Measurements from ENCODE around the gene FUT1. TPM values are rescaled to one million over a fixed set of nuclear protein-coding genes. Genes with fewer than 3 reads are reported as not detected.
"Not testable (repeated sequence)": the region's sequence is repeated elsewhere in the genome, so short reads cannot be mapped to it uniquely, and the experiment has no call there.

Gene FUT1
- polyA plus RNA-seq, 1 donor from 2014 or later, result not detected

- Mint-ChIP-seq H3K4me1 (peaks cover 9 to 14% (median 13%) of the 10 kb centered on the region in 3 donors), H3K27me3 (no peaks in the 10 kb centered on the region), H3K4me3 (peak within 1 kb of the TSS; percentile 91 to 96 (median 96)), H3K9me3 (no peaks in the 10 kb centered on the region), H3K36me3 (peaks cover 1% of the 10 kb centered on the region), H3K27ac (peak within 1 kb of the TSS; percentile 90 to 99 (median 91))
Observed at GRCh38 chr19:48719263-48720171, 32.9 kb downstream of the FUT1 start, which contains the start of gene MAMSTR. Gene MAMSTR, minus strand, starts transcription at chr19:48719725. Its CDS starts 694 bp downstream, at chr19:48719031.

GRCh38 chr19:48718711-48719231 is 33.7 kb downstream of the FUT1 start:
- Mint-ChIP-seq H3K27ac (peak overlapping the region in 1 of 3 donors; percentile 32), H3K4me3 (peak overlapping the region in 3 of 4 donors; percentile 37 to 54 (median 51))

GRCh38 chr19:48718106-48718505 is 34.3 kb downstream of the FUT1 start:
- Mint-ChIP-seq H3K4me3 (peak overlapping the region in 1 of 4 donors; percentile 54), H3K4me1 (peaks cover 14 to 17% (median 14%) of the 10 kb centered on the region in 3 donors), H3K27ac (peak overlapping the region in 1 of 3 donors; percentile 32)
- not testable (repeated sequence) for H3K27me3 Mint-ChIP-seq, H3K36me3 Mint-ChIP-seq, H3K9me3 Mint-ChIP-seq

More at GRCh38 chr19:48718711-48719231, 33.7 kb downstream of the FUT1 start:
- Mint-ChIP-seq H3K36me3 (peaks cover 1% of the 10 kb centered on the region), H3K4me1 (peaks cover 14 to 16% (median 14%) of the 10 kb centered on the region in 3 donors), H3K27me3 (no peaks in the 10 kb centered on the region), H3K9me3 (no peaks in the 10 kb centered on the region)

- Mint-ChIP-seq H3K36me3 (peaks cover 1% of the 10 kb centered on the region), H3K27ac (peak overlapping the region in 1 of 3 donors; percentile 26), H3K4me3 (peak overlapping the region in 1 of 4 donors; percentile 73), H3K27me3 (no peaks in the 10 kb centered on the region), H3K9me3 (no peaks in the 10 kb centered on the region), H3K4me1 (peaks cover 14 to 21% (median 14%) of the 10 kb centered on the region in 3 donors)
Observed at GRCh38 chr19:48716562-48717291, 35.7 kb downstream of the FUT1 start.

- Mint-ChIP-seq H3K4me3 (peak overlapping the region in 3 of 4 donors; percentile 60 to 87 (median 84)), H3K27ac (peak overlapping the region in 1 of 3 donors; percentile 53)
Observed at GRCh38 chr19:48715681-48716171, 36.7 kb downstream of the FUT1 start.

GRCh38 chr19:48714759-48715675 is 37.4 kb downstream of the FUT1 start:
- Mint-ChIP-seq H3K27me3 (no peaks in the 10 kb centered on the region), H3K27ac (peak overlapping the region in 2 of 3 donors; percentile 26 to 53), H3K4me3 (peak overlapping the region; percentile 84 to 94 (median 87)), H3K36me3 (peaks cover 1% of the 10 kb centered on the region), H3K4me1 (peaks cover 5 to 15% (median 7%) of the 10 kb centered on the region in 3 donors), H3K9me3 (peaks cover 0 to 2% (median 0%) of the 10 kb centered on the region in 3 donors)

More at GRCh38 chr19:48715681-48716171, 36.7 kb downstream of the FUT1 start:
- Mint-ChIP-seq H3K4me1 (peaks cover 10 to 18% (median 10%) of the 10 kb centered on the region in 3 donors), H3K36me3 (peaks cover 1% of the 10 kb centered on the region), H3K27me3 (no peaks in the 10 kb centered on the region), H3K9me3 (peaks cover 0 to 2% (median 0%) of the 10 kb centered on the region in 3 donors)

GRCh38 chr19:48713864-48714755 is 38.3 kb downstream of the FUT1 start:
- peak overlapping the region; percentile 81 to 94 (median 87) for H3K4me3 Mint-ChIP-seq
- H3K27ac Mint-ChIP-seq, result peak overlapping the region; percentile 26 to 88 (median 28)
- no peaks in the 10 kb centered on the region for H3K27me3 Mint-ChIP-seq
- H3K9me3 Mint-ChIP-seq, result peaks cover 0 to 2% (median 0%) of the 10 kb centered on the region in 3 donors
- H3K4me1 Mint-ChIP-seq, result peaks cover 5 to 15% (median 7%) of the 10 kb centered on the region in 3 donors
- no peaks in the 10 kb centered on the region for H3K36me3 Mint-ChIP-seq

- H3K4me3 Mint-ChIP-seq, result peak overlapping the region; percentile 81 to 94 (median 87)
- H3K9me3 Mint-ChIP-seq, result peaks cover 0 to 2% (median 0%) of the 10 kb centered on the region in 3 donors
- no peak overlapping the region for H3K27ac Mint-ChIP-seq
- H3K4me1 Mint-ChIP-seq, result peaks cover 4 to 15% (median 5%) of the 10 kb centered on the region in 3 donors
- peaks cover 1% of the 10 kb centered on the region for H3K36me3 Mint-ChIP-seq
- H3K27me3 Mint-ChIP-seq, result no peaks in the 10 kb centered on the region
Observed at GRCh38 chr19:48713041-48713863, 39.2 kb downstream of the FUT1 start.

GRCh38 chr19:48711106-48711662 is 41.3 kb downstream of the FUT1 start:
- no peaks in the 10 kb centered on the region for H3K27me3 Mint-ChIP-seq
- peaks cover 4 to 15% (median 5%) of the 10 kb centered on the region in 3 donors for H3K4me1 Mint-ChIP-seq
- no peak overlapping the region for H3K27ac Mint-ChIP-seq
- H3K4me3 Mint-ChIP-seq, result peak overlapping the region in 2 of 4 donors; percentile 45 to 69
- peaks cover 0 to 2% (median 0%) of the 10 kb centered on the region in 3 donors for H3K9me3 Mint-ChIP-seq
- peaks cover 2% of the 10 kb centered on the region for H3K36me3 Mint-ChIP-seq

GRCh38 chr19:48708471-48708870 is 44.0 kb downstream of the FUT1 start:
- Mint-ChIP-seq H3K27me3 (no peaks in the 10 kb centered on the region), H3K27ac (peak overlapping the region in 1 of 3 donors; percentile 68), H3K4me3 (no peak overlapping the region), H3K9me3 (peaks cover 0 to 2% (median 0%) of the 10 kb centered on the region in 3 donors), H3K36me3 (peaks cover 2% of the 10 kb centered on the region), H3K4me1 (peaks cover 0 to 5% (median 0%) of the 10 kb centered on the region in 3 donors)

- Mint-ChIP-seq H3K36me3 (peaks cover 4% of the 10 kb centered on the region), H3K9me3 (no peaks in the 10 kb centered on the region)
Observed at GRCh38 chr19:48705431-48705830, 47.0 kb downstream of the FUT1 start.

GRCh38 chr19:48703316-48703715 is 49.1 kb downstream of the FUT1 start:
- Mint-ChIP-seq H3K27me3 (peaks cover 5% of the 10 kb centered on the region), H3K9me3 (no peaks in the 10 kb centered on the region), H3K36me3 (peaks cover 6% of the 10 kb centered on the region), H3K4me3 (no peak overlapping the region), H3K27ac (no peak overlapping the region), H3K4me1 (no peaks in the 10 kb centered on the region)

More at GRCh38 chr19:48705431-48705830, 47.0 kb downstream of the FUT1 start:
- no peak overlapping the region for H3K4me3 Mint-ChIP-seq
- no peak overlapping the region for H3K27ac Mint-ChIP-seq
- H3K27me3 Mint-ChIP-seq, result peaks cover 2% of the 10 kb centered on the region
- H3K4me1 Mint-ChIP-seq, result no peaks in the 10 kb centered on the region

All from IgD-negative memory B cell (primary cell).